Neural cell (in vitro differentiated cells): ENCODE results near the gene SNX30. TPM values are rescaled to one million over a fixed set of nuclear protein-coding genes. Genes with fewer than 3 reads are reported as not detected.

Experiments
- H2AFZ ChIP-seq: fragments of 200-600, 300-800 bp; sonication (generic), shearing (Covaris generic); 2 replicates; pipeline ENCODE4 v1.6.0; 2014; ENCODE audit warnings: low read depth, mild to moderate bottlenecking, antibody characterized with exemption, low read length, moderate library complexity
- H3F3A ChIP-seq: fragments of 200-600 bp; shearing (Covaris generic); 2 replicates; pipeline ENCODE4 v1.6.1; 2016; ENCODE audit warnings: mild to moderate bottlenecking, moderate library complexity, mixed read lengths, antibody characterized with exemption, low read length; ENCODE audit not compliant: insufficient read depth, poor library complexity, severe bottlenecking
- H3K27ac ChIP-seq: fragments of 200-600, 300-800 bp; sonication (generic), shearing (Covaris generic); 2 replicates; pipeline ENCODE4 v1.5.1; 2014; ENCODE audit warnings: mild to moderate bottlenecking, low read length, moderate library complexity
- H3K27me3 ChIP-seq: fragments of 300-800, 200-600 bp; sonication (generic), shearing (Covaris generic); 2 replicates; pipeline ENCODE4 v1.6.0; 2014; ENCODE audit warnings: mild to moderate bottlenecking, low read depth, low read length, moderate library complexity; ENCODE audit not compliant: insufficient read depth
- H3K36me3 ChIP-seq: fragments of 300-800, 200-600 bp; sonication (generic), shearing (Covaris generic); 2 replicates; pipeline ENCODE4 v1.5.1; 2014; ENCODE audit warnings: mild to moderate bottlenecking, antibody characterized with exemption, low read length, moderate library complexity; ENCODE audit not compliant: insufficient read depth
- H3K4me2 ChIP-seq: fragments of 300-800, 200-600 bp; sonication (generic), shearing (Covaris generic); 2 replicates; pipeline ENCODE4 v1.6.0; 2014; ENCODE audit warnings: mild to moderate bottlenecking, low read length
- H3K4me3 ChIP-seq: fragments of 300-800, 200-600 bp; sonication (generic), shearing (Covaris generic); 2 replicates; pipeline ENCODE4 v1.5.1; 2014; ENCODE audit warnings: mild to moderate bottlenecking, low read length, moderate library complexity
- H3K79me2 ChIP-seq: fragments of 200-600 bp; shearing (Covaris generic); replicated peaks from 2 replicates; pipeline ENCODE4 v1.6.0; 2014; ENCODE audit warnings: mild to moderate bottlenecking, low read length, moderate library complexity; ENCODE audit not compliant: insufficient read depth
- H3K9ac ChIP-seq: fragments of 300-800, 200-600 bp; sonication (generic), shearing (Covaris generic); 2 replicates; pipeline ENCODE4 v1.6.1; 2016; ENCODE audit warnings: mild to moderate bottlenecking, low read length, mixed read lengths
- H3K9me2 ChIP-seq: fragments of 200-600 bp; shearing (Covaris generic); 2 replicates; pipeline ENCODE4 v1.6.1; 2016; ENCODE audit warnings: mild to moderate bottlenecking, low read length, mixed read lengths; ENCODE audit not compliant: insufficient read depth
- H3K9me3 ChIP-seq: fragments of 200-600, 300-800 bp; sonication (generic), shearing (Covaris generic); 2 replicates; pipeline ENCODE4 v1.6.1; 2016; ENCODE audit warnings: mild to moderate bottlenecking, mixed run types, low read length, moderate library complexity, mixed read lengths
- H4K20me1 ChIP-seq: fragments of 200-600 bp; shearing (Covaris generic); 2 replicates; pipeline ENCODE4 v1.6.1; 2016; ENCODE audit warnings: mild to moderate bottlenecking, mixed run types; ENCODE audit not compliant: insufficient read depth
- CTCF ChIP-seq: fragments of 450-650 bp; IDR thresholded peaks from 2 replicates; pipeline ENCODE4 v1.5.1; 2014; ENCODE audit warnings: antibody characterized with exemption, mild to moderate bottlenecking, moderate library complexity; ENCODE audit not compliant: poor library complexity, severe bottlenecking
- EP300 ChIP-seq: fragments of 450-650 bp; conservative IDR thresholded peaks from 2 replicates; pipeline ENCODE4 v1.6.1; 2014; ENCODE audit warnings: antibody characterized with exemption, mild to moderate bottlenecking, moderate library complexity; ENCODE audit not compliant: poor library complexity, severe bottlenecking
- EZH2 ChIP-seq: fragments of 200-600, 300-800 bp; shearing (Covaris generic), sonication (generic); IDR thresholded peaks from 2 replicates; pipeline ENCODE4 v1.6.1; 2014; ENCODE audit warnings: antibody characterized with exemption, low read length, borderline replicate concordance, mild to moderate bottlenecking; ENCODE audit not compliant: insufficient read depth, poor library complexity, severe bottlenecking
- MXI1 ChIP-seq: fragments of 450-650 bp; conservative IDR thresholded peaks from 2 replicates; pipeline ENCODE4 v1.6.1; 2014; ENCODE audit warnings: antibody characterized with exemption, mild to moderate bottlenecking; ENCODE audit not compliant: poor library complexity, severe bottlenecking
- POLR2AphosphoS5 ChIP-seq: IDR thresholded peaks from 2 replicates; pipeline ENCODE4 v1.6.1; 2012
- RAD21 ChIP-seq: fragments of 450-650 bp; conservative IDR thresholded peaks from 2 replicates; pipeline ENCODE4 v1.6.1; 2014; ENCODE audit warnings: antibody characterized with exemption, mild to moderate bottlenecking, moderate library complexity
- REST ChIP-seq: IDR thresholded peaks from 2 replicates; pipeline ENCODE4 v1.6.1; 2012; ENCODE audit warnings: borderline replicate concordance
- SMC3 ChIP-seq: fragments of 450-650 bp; conservative IDR thresholded peaks from 2 replicates; pipeline ENCODE4 v1.6.1; 2014; ENCODE audit warnings: antibody characterized with exemption, mild to moderate bottlenecking, moderate library complexity; ENCODE audit not compliant: poor library complexity
- TAF1 ChIP-seq: IDR thresholded peaks from 2 replicates; pipeline ENCODE4 v1.6.1; 2012; ENCODE audit warnings: low read depth
- polyA plus RNA-seq: library from polyadenylated mRNA; depleted of rRNA; stranded (reverse); fragments of >200 nt; gene quantifications from 2 replicates; pipeline ENCODE4 v1.2.3, GENCODE V29; 2014

SNX30 gene
- polyA plus RNA-seq, 1 donor from 2014 or later, result 30.0 TPM

GRCh38 chr9:112869041-112869529 lies 118.5 kb downstream of the SNX30 start:
- Histone ChIP-seq H3K4me3 (no peak overlapping the region), H2AFZ (no peak overlapping the region), H3F3A (no peaks in the 10 kb centered on the region), H3K27me3 (no peaks in the 10 kb centered on the region), H3K4me2 (no peak overlapping the region), H3K9ac (no peak overlapping the region), H4K20me1 (no peaks in the 10 kb centered on the region), H3K9me2 (no peaks in the 10 kb centered on the region), H3K36me3 (no peaks in the 10 kb centered on the region), H3K79me2 (no peaks in the 10 kb centered on the region), H3K9me3 (no peaks in the 10 kb centered on the region), H3K27ac (no peak overlapping the region)
- TF ChIP-seq SMC3 (no peak), POLR2AphosphoS5 (no peak), CTCF (no peak), MXI1 (no peak), EZH2 (no peak), EP300 (no peak), RAD21 (no peak)

- H3K27ac ChIP-seq, result no peak overlapping the region
- TF ChIP-seq EP300 (no peak), CTCF (no peak), MXI1 (no peak), REST (no peak), TAF1 (no peak), POLR2AphosphoS5 (no peak), EZH2 (no peak), RAD21 (no peak), SMC3 (no peak)
These were observed 119.4 kb downstream of the SNX30 start for GRCh38 chr9:112869917-112870316.

More at GRCh38 chr9:112869917-112870316, 119.4 kb downstream of the SNX30 start:
- H3K27me3 ChIP-seq, result no peaks in the 10 kb centered on the region
- H4K20me1 ChIP-seq, result no peaks in the 10 kb centered on the region
- no peak overlapping the region for H3K4me2 ChIP-seq
- H3K9me2 ChIP-seq, result no peaks in the 10 kb centered on the region
- no peaks in the 10 kb centered on the region for H3K9me3 ChIP-seq
- H3K4me3 ChIP-seq, result no peak overlapping the region
- H3K9ac ChIP-seq, result no peak overlapping the region
- no peaks in the 10 kb centered on the region for H3F3A ChIP-seq
- no peak overlapping the region for H2AFZ ChIP-seq
- H3K36me3 ChIP-seq, result no peaks in the 10 kb centered on the region
- H3K79me2 ChIP-seq, result no peaks in the 10 kb centered on the region
